D721Med (cell line): ENCODE measurements around the gene NDUFS2.

Experiments
- DNase-seq: peaks from one replicate; pipeline ENCODE4 v3.0.0; 2011; ENCODE audit warnings: low spot score; ENCODE audit not compliant: insufficient read length
- FAIRE-seq: peaks from 2 replicates; lab custom pipeline; 2011; peaks lifted over from hg19 to GRCh38; lab: Jason Lieb, UNC
- CTCF ChIP-seq: IDR thresholded peaks from 2 replicates; pipeline ENCODE4 v1.5.1; 2012; ENCODE audit warnings: mild to moderate bottlenecking, control low read depth; ENCODE audit not compliant: insufficient read depth; ENCODE audit errors: missing control alignments

The NDUFS2 gene

GRCh38 chr1:161188381-161188780 lies 13.8 kb upstream of the NDUFS2 start:
- DNase-seq = no peak
- no peak for TF ChIP-seq CTCF
- FAIRE-seq = no peak

- DNase-seq = no peak
- no peak for TF ChIP-seq CTCF
- no peak for FAIRE-seq
These were observed 13.1 kb upstream of the NDUFS2 start for GRCh38 chr1:161189036-161189435.

- TF ChIP-seq CTCF = no peak
- FAIRE-seq (no peak), DNase-seq (no peak)
These were observed 11.1 kb upstream of the NDUFS2 start for GRCh38 chr1:161190962-161191521.

- TF ChIP-seq CTCF = no peak
- no peak for DNase-seq
- FAIRE-seq = no peak
These were observed 10.2 kb upstream of the NDUFS2 start for GRCh38 chr1:161191971-161192370.

GRCh38 chr1:161192476-161193465 lies 9.4 kb upstream of the NDUFS2 start:
- FAIRE-seq = peak; percentile 80
- TF ChIP-seq CTCF = peak; percentile 99
- peak; percentile 90 for DNase-seq

- no peak for TF ChIP-seq CTCF
- no peak for DNase-seq
- FAIRE-seq = no peak
These were observed 8.5 kb upstream of the NDUFS2 start for GRCh38 chr1:161193561-161194235.
